Adipocyte (in vitro differentiated cells): Measurements from ENCODE around the gene PLEKHA3.

Source experiments
- DNase-seq: peaks from one replicate; pipeline ENCODE4 v3.0.0-alpha.2; 2015; ENCODE audit warnings: low read depth
- H3K27me3 ChIP-seq: replicated peaks from 2 replicates; pipeline ENCODE4 v1.7.0; 2013; ENCODE audit warnings: mild to moderate bottlenecking, low read length, moderate library complexity; ENCODE audit not compliant: control insufficient read depth, insufficient read depth
- H3K36me3 ChIP-seq: 2 replicates; pipeline ENCODE4 v1.7.0; 2013; ENCODE audit warnings: low read length, mild to moderate bottlenecking, moderate library complexity; ENCODE audit not compliant: control insufficient read depth, insufficient read depth, severe bottlenecking
- H3K4me1 ChIP-seq: 2 replicates; pipeline ENCODE4 v1.7.0; 2013; ENCODE audit warnings: mild to moderate bottlenecking, low read length, moderate library complexity; ENCODE audit not compliant: control insufficient read depth, insufficient read depth
- H3K4me3 ChIP-seq: 2 replicates; pipeline ENCODE4 v1.7.0; 2013; ENCODE audit warnings: mild to moderate bottlenecking, low read length, moderate library complexity
- H3K9ac ChIP-seq: 2 replicates; pipeline ENCODE4 v1.7.0; 2013; ENCODE audit warnings: mild to moderate bottlenecking, low read length, moderate library complexity
- H3K9me3 ChIP-seq: 2 replicates; pipeline ENCODE4 v1.7.0; 2013; ENCODE audit warnings: mild to moderate bottlenecking, low read length, moderate library complexity; ENCODE audit not compliant: control insufficient read depth

The PLEKHA3 gene

DNA sequence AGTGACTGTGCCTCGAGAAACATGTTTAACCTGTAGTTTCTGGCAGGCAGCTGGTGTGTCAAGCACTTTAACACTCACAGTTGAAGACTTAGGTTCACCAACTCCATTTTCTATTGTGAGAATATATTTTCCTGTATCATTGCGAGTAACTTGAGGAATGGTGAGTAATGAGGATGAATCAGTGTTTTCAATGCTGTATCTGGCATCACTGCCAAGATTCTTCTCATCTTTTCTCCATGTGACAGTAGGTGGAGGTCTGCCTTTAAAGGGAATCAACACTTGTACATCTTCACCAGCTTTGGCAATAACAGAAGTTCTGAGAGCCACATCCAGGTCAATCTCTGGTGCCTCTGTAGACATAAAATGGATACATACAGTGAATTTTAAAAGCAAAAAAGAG, 72.8 kb downstream of the PLEKHA3 start:
- H3K9me3 ChIP-seq, result no peaks in the 10 kb centered on the region
- no peaks in the 10 kb centered on the region for H3K27me3 ChIP-seq
- H3K4me3 ChIP-seq, result no peak overlapping the region
- no peak overlapping the region for H3K9ac ChIP-seq
- peaks cover 13% of the 10 kb centered on the region for H3K36me3 ChIP-seq
- DNase-seq, result peak; percentile 64
- peaks cover 4% of the 10 kb centered on the region for H3K4me1 ChIP-seq
